ENCODE data around the gene DIAPH2. TPM values are rescaled to one million over a fixed set of nuclear protein-coding genes. Genes with fewer than 3 reads are reported as not detected.

Gene DIAPH2
- total and polyA plus RNA-seq, 10 donors, result 2.5 to 32.1 (median 17.7) TPM

DNA sequence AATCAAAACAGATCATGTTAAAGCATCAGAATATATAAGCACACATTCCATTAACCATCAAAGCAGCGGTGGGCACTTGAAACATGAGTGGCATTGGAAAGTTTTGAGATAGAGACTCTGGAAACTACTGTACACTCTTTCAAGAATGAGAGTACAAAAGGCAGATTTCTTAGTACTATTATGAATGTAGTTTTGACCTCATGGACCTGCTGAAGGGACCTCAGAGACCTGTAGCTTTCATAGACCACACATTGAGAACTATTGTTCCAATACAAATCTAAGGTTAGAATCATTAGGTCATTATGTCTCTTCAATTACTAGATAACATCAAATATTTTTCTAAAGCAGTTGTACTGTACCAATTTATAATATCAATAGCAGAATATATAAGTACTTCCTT lies 482.7 kb downstream of the DIAPH2 start:
- H3K4me3 ChIP-seq, result no peak overlapping the region
- no peaks in the 10 kb centered on the region for H3K4me1 ChIP-seq
- no peaks in the 10 kb centered on the region for H3K9me3 ChIP-seq
- no peaks in the 10 kb centered on the region for H3K27me3 ChIP-seq (replicated peaks in 1 of 7)
- no peak for TF ChIP-seq CTCF (IDR thresholded peaks at IDR 0.05 in 8 of 11, conservative IDR thresholded peaks at IDR 0.05 in 3 of 11)
- TF ChIP-seq POLR2AphosphoS5 (IDR thresholded peaks at IDR 0.05), result no peak
- no peak for TF ChIP-seq POLR2A (IDR thresholded peaks at IDR 0.05)
- H3K27ac ChIP-seq, result no peak overlapping the region
- no peaks in the 10 kb centered on the region for H3K36me3 ChIP-seq
- DNase-seq, result no peak
- intact Hi-C loops (cut with DNase I; ENCODE audit: low total_unique reads), result no loop called here
- WGBS, 5 donors, result 79 to 96% (median 90%) methylated on average over 1 of the region's 1 CpG

- WGBS, 5 donors, result 21 to 72% (median 53%) methylated on average over 2 of the region's 2 CpGs
- intact Hi-C loops (cut with DNase I; ENCODE audit: low total_unique reads), result no loop called here
- H3K9me3 ChIP-seq, result no peaks in the 10 kb centered on the region
- H3K4me3 ChIP-seq, result no peak overlapping the region
- no peak for TF ChIP-seq CTCF (IDR thresholded peaks at IDR 0.05 in 8 of 11, conservative IDR thresholded peaks at IDR 0.05 in 3 of 11)
- TF ChIP-seq POLR2AphosphoS5 (IDR thresholded peaks at IDR 0.05), result no peak
- no peak for TF ChIP-seq POLR2A (IDR thresholded peaks at IDR 0.05)
- DNase-seq, result no peak
- H3K27ac ChIP-seq, result no peak overlapping the region
- no peaks in the 10 kb centered on the region for H3K27me3 ChIP-seq (replicated peaks in 1 of 7)
- no peaks in the 10 kb centered on the region for H3K4me1 ChIP-seq
- H3K36me3 ChIP-seq, result no peaks in the 10 kb centered on the region
Measured at GRCh38 chrX:97168646-97169045, 484.0 kb downstream of the DIAPH2 start.

DNA sequence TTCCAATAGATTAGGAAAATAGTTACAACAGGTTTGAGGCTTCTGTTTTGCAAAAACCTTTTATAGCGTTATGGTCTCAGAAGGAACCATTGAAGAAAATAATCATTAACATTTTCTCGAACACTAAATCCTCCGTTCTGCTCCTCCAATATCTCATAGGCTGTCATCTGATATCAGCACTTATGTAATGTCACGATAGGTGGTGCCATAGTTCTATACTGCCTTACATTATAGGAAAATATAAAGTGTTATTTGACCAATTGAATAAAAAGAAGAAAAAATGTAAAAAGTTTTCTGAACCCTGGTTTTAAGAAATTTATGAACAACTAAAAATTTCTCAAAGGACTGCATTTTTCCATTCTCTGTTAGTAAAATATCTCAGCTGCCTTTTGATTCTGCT lies 490.5 kb downstream of the DIAPH2 start:
- no peak for TF ChIP-seq POLR2AphosphoS5 (IDR thresholded peaks at IDR 0.05)
- TF ChIP-seq POLR2A (IDR thresholded peaks at IDR 0.05), result no peak
- TF ChIP-seq CTCF (IDR thresholded peaks at IDR 0.05 in 8 of 11, conservative IDR thresholded peaks at IDR 0.05 in 3 of 11), result no peak
- H3K9me3 ChIP-seq, result peaks cover 0 to 6% (median 0%) of the 10 kb centered on the region in 8 donors
- no peaks in the 10 kb centered on the region for H3K4me1 ChIP-seq
- H3K36me3 ChIP-seq, result no peaks in the 10 kb centered on the region
- no peak overlapping the region for H3K4me3 ChIP-seq
- no peak overlapping the region for H3K27ac ChIP-seq
- intact Hi-C loops (cut with DNase I; ENCODE audit: low total_unique reads), result no loop called here
- no peaks in the 10 kb centered on the region for H3K27me3 ChIP-seq (replicated peaks in 1 of 7)
- 83 to 97% (median 93%) methylated on average over 4 of the region's 4 CpGs for WGBS, 5 donors
- DNase-seq, result no peak

DNA sequence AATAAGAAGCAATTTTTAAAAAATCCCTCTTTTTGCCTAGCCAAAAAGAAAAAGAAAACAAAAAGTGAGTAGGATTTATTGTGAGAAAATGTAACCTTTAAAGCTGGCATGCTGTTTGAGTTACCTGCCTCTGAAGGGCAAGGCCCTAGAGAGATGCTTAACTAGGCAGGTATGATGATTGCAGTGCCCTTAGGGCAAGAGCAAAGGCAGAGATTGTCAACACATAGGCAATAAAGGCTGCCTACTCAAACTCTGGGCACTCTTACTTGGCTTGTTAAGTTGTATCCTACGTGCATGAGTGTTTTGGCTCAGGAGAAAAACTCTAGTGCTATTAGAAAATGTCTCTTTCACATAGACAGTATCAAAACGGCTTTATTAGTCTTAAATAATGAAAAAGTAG lies 505.0 kb downstream of the DIAPH2 start:
- WGBS, 5 donors, result 67 to 100% (median 88%) methylated on average over 2 of the region's 2 CpGs
- DNase-seq, result no peak
- Histone ChIP-seq H3K4me1 (no peaks in the 10 kb centered on the region), H3K36me3 (no peaks in the 10 kb centered on the region), H3K27me3 (replicated peaks in 1 of 7) (no peaks in the 10 kb centered on the region), H3K4me3 (no peak overlapping the region), H3K27ac (no peak overlapping the region), H3K9me3 (no peaks in the 10 kb centered on the region)
- intact Hi-C loops (cut with DNase I; ENCODE audit: low total_unique reads), result no loop called here
- TF ChIP-seq POLR2AphosphoS5 (IDR thresholded peaks at IDR 0.05) (no peak), CTCF (IDR thresholded peaks at IDR 0.05 in 8 of 11, conservative IDR thresholded peaks at IDR 0.05 in 3 of 11) (no peak), POLR2A (IDR thresholded peaks at IDR 0.05) (no peak)

Measured in spleen (tissue), 11 donors.